Heart right ventricle (tissue), 16 donors: Measurements from ENCODE around the gene FUT3. TPM values are rescaled to one million over a fixed set of nuclear protein-coding genes. Genes with fewer than 3 reads are reported as not detected.
A peak's percentile ranks its signal among the peaks of the same experiment; 100 is the strongest.

Experiments
- ATAC-seq, 8 donors: fragments of 200-7000 bp; cut with Tn5 transposase; one replicate each; pipeline ENCODE4 v1.9.1; 2020; ENCODE audit warnings: mild to moderate bottlenecking in 8 of 8, moderate library complexity in 8 of 8, moderate number of reproducible peaks in 1 of 8
- DNase-seq, 2 donors: peaks; one replicate each; pipeline ENCODE4 v3.0.0-alpha.2; 2020
- H3K27ac ChIP-seq, 10 donors: fragments of 200-600 bp; sonication (generic) in 2 of 10; one replicate each; pipeline versions ENCODE4 v1.5.0 to v1.8.0; 2020 to 2022; ENCODE audit warnings: mild to moderate bottlenecking in 3 of 10
- H3K27me3 ChIP-seq, 7 donors: fragments of 200-600 bp; one replicate each; pipeline ENCODE4 v1.8.0; 2021 to 2022; ENCODE audit warnings: mild to moderate bottlenecking in 2 of 7
- H3K36me3 ChIP-seq, 9 donors: fragments of 200-600 bp; sonication (generic) in 1 of 9; one replicate each; pipeline versions ENCODE4 v1.5.0 to v1.8.0; 2020 to 2022; ENCODE audit warnings: mild to moderate bottlenecking in 2 of 9
- H3K4me1 ChIP-seq, 9 donors: fragments of 200-600 bp; sonication (generic) in 1 of 9; one replicate each; pipeline versions ENCODE4 v1.5.0 to v1.8.0; 2020 to 2022; ENCODE audit warnings: mild to moderate bottlenecking in 4 of 9
- H3K4me3 ChIP-seq, 10 donors: fragments of 200-600 bp; sonication (generic) in 2 of 10; one replicate each; pipeline versions ENCODE4 v1.5.0 to v1.8.0; 2020 to 2022; ENCODE audit warnings: mild to moderate bottlenecking in 7 of 10, moderate library complexity in 2 of 10
- H3K9me3 ChIP-seq, 11 donors: fragments of 200-600 bp in 10 of 11; sonication (generic) in 2 of 11; one replicate each; pipeline versions ENCODE4 v1.5.0 to v1.8.0; 2013 to 2022; ENCODE audit warnings: mild to moderate bottlenecking in 2 of 11, control low read depth in 1 of 11, moderate library complexity in 1 of 11
- CTCF ChIP-seq, 9 donors: fragments of 200-600 bp; sonication (generic) in 2 of 9; IDR thresholded peaks; one replicate each; pipeline versions ENCODE4 v1.5.0 to v1.8.0; 2021 to 2022; ENCODE audit warnings: antibody characterized with exemption in 9 of 9, mild to moderate bottlenecking in 5 of 9, moderate library complexity in 1 of 9
- WGBS, 2 donors: extraction: QIAGEN DNeasy Blood & Tissue Kit; methylation state at CpG; one replicate each; pipeline ENCODE4 v1.1.7; 2013; ENCODE audit warnings: inconsistent platforms in 1 of 2; 5-methylcytosine and 5-hydroxymethylcytosine counted together
- intact Hi-C, 10 donors: fragments of 100-400 bp; cut with DNase I; formaldehyde crosslinking; loops; one replicate each; pipeline versions ENCODE4 v1.11.1 to v1.14.2; 2022
- polyA plus RNA-seq, 2 donors: library from polyadenylated mRNA; stranded (reverse); fragments of 200-250 nt; gene quantifications; one replicate each; pipeline ENCODE4 v1.2.3, GENCODE V29; 2013
- total RNA-seq, 10 donors: library from RNA; stranded (reverse); fragmentation: NEBNext Ultra II Directional in 3 of 10; extraction: Animal tissue kit (Norgen Biotek cat#: 25700) in 3 of 10; gene quantifications; one replicate each; pipeline versions ENCODE4 v1.2.1 to v1.2.4, GENCODE V29; 2021 to 2023
- donor health status: Arrhythmogenic right ventricular cardiomyopathy.
- donor health status: ischemic (EF 13 %, LVEDD 7.1; RV severe dilation, severe dysfunction).
- donor health status: healthy with polysubstance abuse.
- donor health status: DM: no; HTN: yes; CAD: no.
- donor health status: DM: no; HTN: no; CAD: no.
- donor health status: ischemic (EF 25% LVEDD 6.9; RV normal size, moderate dysfunction).
- donor health status: ischemic (EF 25% LVEDD 5.7; RV mildly dilated, moderate dysfunction).
- donor health status: healthy.
- donor health status: DM: yes; HTN: yes; CAD: no.
- donor health status: Ischemic cardiomyopathy.
- donor health status: ischemic (EF 35%, LVEDD 5.7; RV mildly dilated, moderate dysfunction).
- donor health status: nonischemic (EF 11% LVEDD 7.7; RV severe dilation, severe dysfunction).
- donor health status: DM: yes; HTN: yes; CAD: no.
- donor health status: PGD.
- donor health status: ischemic (EF 29% LVEDD 5.4; RV normal size, mild dysfunction).
- donor health status: nonischemic (EF 23%, LVEDD 6.1; RV moderate dilation, normal function).

The FUT3 gene
- total and polyA plus RNA-seq, 12 donors: 0.01 TPM; not detected in 11

GRCh38 chr19:5896365-5897076 is 45.3 kb upstream of the FUT3 start:
- Histone ChIP-seq H3K4me1 (peaks cover 9 to 69% (median 38%) of the 10 kb centered on the region in 9 donors), H3K27ac (peak overlapping the region in 3 of 10 donors; percentile 87 to 97 (median 90)), H3K27me3 (peaks cover 0 to 14% (median 3%) of the 10 kb centered on the region in 7 donors), H3K36me3 (peaks cover 0 to 51% (median 16%) of the 10 kb centered on the region in 9 donors), H3K9me3 (no peaks in the 10 kb centered on the region), H3K4me3 (no peak overlapping the region)
- WGBS, 2 donors: 87 to 90% methylated on average over 29 of the region's 29 CpGs
- no peak for ATAC-seq
- TF ChIP-seq CTCF (IDR thresholded peaks at IDR 0.05): no peak
- intact Hi-C loops: loop anchor here in 2 of 10 donors (5.0 to 10.0 kb wide), 2 partner anchors 76 to 92 kb away; partner anchors contain the start of gene NRTN (in 1 of the 2)
- DNase-seq: no peak

GRCh38 chr19:5895890-5896289 is 44.6 kb upstream of the FUT3 start:
- 83 to 84% methylated on average over 8 of the region's 8 CpGs for WGBS, 2 donors
- no peak overlapping the region for H3K4me3 ChIP-seq
- DNase-seq (no peak), ATAC-seq (peak in 1 of 8 donors; percentile 2)
- H3K27ac ChIP-seq: peak overlapping the region in 9 of 10 donors; percentile 31 to 97 (median 76)
- H3K4me1 ChIP-seq: peaks cover 9 to 63% (median 33%) of the 10 kb centered on the region in 9 donors
- TF ChIP-seq CTCF (IDR thresholded peaks at IDR 0.05): no peak
- no peaks in the 10 kb centered on the region for H3K9me3 ChIP-seq
- intact Hi-C loops: loop anchor here in 2 of 10 donors (5.0 to 10.0 kb wide), 2 partner anchors 76 to 91 kb away; partner anchors contain the start of gene NRTN (in 1 of the 2)
- peaks cover 0 to 45% (median 16%) of the 10 kb centered on the region in 9 donors for H3K36me3 ChIP-seq
- H3K27me3 ChIP-seq: peaks cover 0 to 18% (median 8%) of the 10 kb centered on the region in 7 donors

- ATAC-seq (peak in 7 of 8 donors; percentile 4 to 68 (median 57)), DNase-seq (peak in 1 of 2 donors; percentile 48)
- intact Hi-C loops: loop anchor here in 2 of 10 donors (5.0 to 10.0 kb wide), 2 partner anchors 77 to 91 kb away; partner anchors contain the start of gene NRTN (in 1 of the 2)
- Histone ChIP-seq H3K27ac (peak overlapping the region; percentile 31 to 97 (median 76)), H3K27me3 (peaks cover 0 to 18% (median 10%) of the 10 kb centered on the region in 7 donors), H3K9me3 (no peaks in the 10 kb centered on the region), H3K4me1 (peaks cover 9 to 58% (median 33%) of the 10 kb centered on the region in 9 donors), H3K4me3 (no peak overlapping the region), H3K36me3 (peaks cover 0 to 40% (median 16%) of the 10 kb centered on the region in 9 donors)
- WGBS, 2 donors: 55 to 56% methylated on average over 15 of the region's 15 CpGs
- TF ChIP-seq CTCF (IDR thresholded peaks at IDR 0.05): no peak
Measured at GRCh38 chr19:5895409-5895808, 44.2 kb upstream of the FUT3 start.

GRCh38 chr19:5894704-5895349 is 43.6 kb upstream of the FUT3 start:
- Histone ChIP-seq H3K27ac (peak overlapping the region; percentile 31 to 97 (median 76)), H3K36me3 (peaks cover 0 to 36% (median 16%) of the 10 kb centered on the region in 9 donors), H3K9me3 (no peaks in the 10 kb centered on the region), H3K4me3 (no peak overlapping the region), H3K27me3 (peaks cover 0 to 18% (median 10%) of the 10 kb centered on the region in 7 donors), H3K4me1 (peaks cover 9 to 57% (median 33%) of the 10 kb centered on the region in 9 donors)
- TF ChIP-seq CTCF (IDR thresholded peaks at IDR 0.05): no peak
- intact Hi-C loops: loop anchor here in 5 of 10 donors (5.0 to 10.0 kb wide), 5 partner anchors 68 to 93 kb away; partner anchors contain the start of gene NRTN (in 2 of the 5)
- WGBS, 2 donors: 43 to 59% methylated on average over 28 of the region's 28 CpGs
- ATAC-seq (peak in 5 of 8 donors; percentile 1 to 28 (median 13)), DNase-seq (no peak)
